GM23248 (cell line): Measurements from ENCODE around the gene AK1.

Experiments
- EZH2 ChIP-seq: fragments of 200-600 bp; sonication (generic); IDR thresholded peaks from 2 replicates; pipeline ENCODE4 v1.6.1; 2018; ENCODE audit warnings: antibody characterized with exemption, mild to moderate bottlenecking; ENCODE audit not compliant: insufficient read depth, poor library complexity, severe bottlenecking
- EZH2phosphoT487 ChIP-seq: fragments of 200-600 bp; sonication (generic); IDR thresholded peaks from 2 replicates; pipeline ENCODE4 v1.6.1; 2018; ENCODE audit warnings: antibody characterized with exemption, moderate library complexity, mild to moderate bottlenecking, low read depth; ENCODE audit not compliant: insufficient read depth

DNA sequence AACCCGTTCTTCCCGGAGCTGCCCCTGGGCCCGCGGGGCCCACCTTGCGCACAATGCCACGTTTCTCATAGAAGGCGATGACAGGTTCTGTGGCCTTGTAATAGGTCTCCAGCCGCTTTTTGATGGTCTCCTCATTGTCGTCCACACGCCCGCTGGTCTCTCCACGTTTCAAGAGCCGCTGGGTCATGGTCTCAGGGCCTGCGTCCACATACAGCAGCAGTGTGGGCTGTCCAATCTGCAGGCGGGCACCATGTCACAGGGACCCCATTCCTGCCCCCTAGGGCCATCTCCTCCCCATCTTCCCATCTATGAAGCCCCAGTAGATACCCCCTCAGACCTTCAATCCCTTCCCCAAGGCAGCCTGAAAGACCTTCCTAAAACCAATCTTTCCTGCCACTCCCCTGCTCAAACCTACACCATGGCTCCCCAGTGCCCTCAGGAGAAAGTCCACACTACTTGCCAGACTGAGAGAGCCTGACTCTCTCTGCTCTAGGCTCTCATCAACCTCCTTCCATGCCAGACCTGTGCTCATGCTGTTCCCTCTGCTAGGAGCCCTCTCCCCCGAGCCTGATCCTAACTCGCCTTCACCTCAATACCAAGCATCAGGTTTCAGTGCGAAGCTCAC lies 9.1 kb downstream of the AK1 start:
- TF ChIP-seq EZH2, result no peak
- no peak for TF ChIP-seq EZH2phosphoT487
